Epithelial cell of proximal tubule (primary cell): ENCODE results near the gene TMEM184A. TPM values are rescaled to one million over a fixed set of nuclear protein-coding genes. Genes with fewer than 3 reads are reported as not detected.
"Not testable (repeated sequence)": the region's sequence is repeated elsewhere in the genome, so short reads cannot be mapped to it uniquely, and the experiment has no call there.

ENCODE experiments used
- DNase-seq: peaks from one replicate; pipeline ENCODE4 v3.0.0-alpha.2; 2011; ENCODE audit warnings: low read depth
- H3K4me3 ChIP-seq: 2 replicates; pipeline ENCODE4 v1.5.1; 2011; ENCODE audit warnings: low read depth, mild to moderate bottlenecking, low read length
- CTCF ChIP-seq: conservative IDR thresholded peaks from 2 replicates; pipeline ENCODE4 v1.5.1; 2012; ENCODE audit warnings: low read depth, mild to moderate bottlenecking, low read length
- total RNA-seq: library from RNA; depleted of rRNA; stranded (reverse); fragments of >200 nt; gene quantifications from 2 replicates; pipeline ENCODE4 v1.2.3, GENCODE V29; 2015

TMEM184A gene
- total RNA-seq, 1 donor from 2014 or later = 3.6 TPM

- no peak overlapping the region for H3K4me3 ChIP-seq
- TF ChIP-seq CTCF = no peak
- DNase-seq = no peak
Observed at GRCh38 chr7:1520539-1521234, 35.3 kb downstream of the TMEM184A start.

GRCh38 chr7:1519322-1519922, 36.6 kb downstream of the TMEM184A start:
- not testable (repeated sequence) for DNase-seq, H3K4me3 ChIP-seq

- TF ChIP-seq CTCF = no peak
- no peak overlapping the region for H3K4me3 ChIP-seq
- DNase-seq = no peak
Observed at GRCh38 chr7:1516586-1517251, 39.3 kb downstream of the TMEM184A start.

GRCh38 chr7:1515509-1515967, 40.5 kb downstream of the TMEM184A start:
- DNase-seq, H3K4me3 ChIP-seq: not testable (repeated sequence)

- H3K4me3 ChIP-seq = no peak overlapping the region
- TF ChIP-seq CTCF = no peak
- no peak for DNase-seq
Observed at GRCh38 chr7:1514995-1515401, 41.0 kb downstream of the TMEM184A start.

- H3K4me3 ChIP-seq = no peak overlapping the region
- no peak for DNase-seq
- no peak for TF ChIP-seq CTCF
Observed at GRCh38 chr7:1514407-1514806, 41.6 kb downstream of the TMEM184A start.

- no peak for DNase-seq
- no peak overlapping the region for H3K4me3 ChIP-seq
- no peak for TF ChIP-seq CTCF
Observed at GRCh38 chr7:1513657-1514095, 42.3 kb downstream of the TMEM184A start.
